ENCODE results near the gene DMAC2.

- TF ChIP-seq POLR2A (IDR thresholded peaks at IDR 0.05; ENCODE audit: low read length), result no peak
- no peak for TF ChIP-seq GATA1 (IDR thresholded peaks at IDR 0.05; ENCODE audit: low read depth, low read length)
Observed at GRCh38 chr19:41401483-41401882, 38.2 kb downstream of the DMAC2 start.
